Effector CD8-positive, alpha-beta T cell (primary cell): ENCODE data around the gene CSNK2B.
"Not testable (repeated sequence)": the region's sequence is repeated elsewhere in the genome, so short reads cannot be mapped to it uniquely, and the experiment has no call there.

Source experiments
- DNase-seq: peaks from one replicate; lab custom pipeline; 2025; lab: John Stamatoyannopoulos, UW

CSNK2B gene

GRCh38 chr6:31687860-31688693, 22.2 kb downstream of the CSNK2B start:
- no peak for DNase-seq

- no peak for DNase-seq
Measured at GRCh38 chr6:31689249-31690110, 23.6 kb downstream of the CSNK2B start.

GRCh38 chr6:31690231-31691077, 24.6 kb downstream of the CSNK2B start:
- no peak for DNase-seq

- no peak for DNase-seq
Measured at GRCh38 chr6:31691078-31691463, 25.2 kb downstream of the CSNK2B start.

GRCh38 chr6:31691564-31692108, 25.8 kb downstream of the CSNK2B start:
- DNase-seq = no peak

GRCh38 chr6:31692353-31692752, 26.5 kb downstream of the CSNK2B start:
- no peak for DNase-seq

- no peak for DNase-seq
Measured at GRCh38 chr6:31692886-31693285, 27.0 kb downstream of the CSNK2B start.

- no peak for DNase-seq
Measured at GRCh38 chr6:31693535-31693934, 27.7 kb downstream of the CSNK2B start.

- no peak for DNase-seq
Measured at GRCh38 chr6:31697555-31697954, 31.7 kb downstream of the CSNK2B start.

GRCh38 chr6:31700740-31701401, 35.0 kb downstream of the CSNK2B start:
- no peak for DNase-seq

GRCh38 chr6:31701666-31702404, 36.0 kb downstream of the CSNK2B start:
- DNase-seq = no peak

- no peak for DNase-seq
Measured at GRCh38 chr6:31702405-31702818, 36.5 kb downstream of the CSNK2B start.

- peak; percentile 91 for DNase-seq
Measured at GRCh38 chr6:31702819-31703716, 37.2 kb downstream of the CSNK2B start, which contains the start of gene ABHD16A. TSS of gene ABHD16A (minus strand) at chr6:31703324. CDS start at chr6:31703281, 43 bp downstream.

- no peak for DNase-seq
Measured at GRCh38 chr6:31705931-31706330, 40.1 kb downstream of the CSNK2B start.

- DNase-seq = no peak
Measured at GRCh38 chr6:31706599-31706998, 40.7 kb downstream of the CSNK2B start, which contains the start of gene LY6G6F. TSS of gene LY6G6F (plus strand) at chr6:31706866. CDS start at chr6:31706907, 41 bp downstream.

GRCh38 chr6:31707701-31708100, 41.8 kb downstream of the CSNK2B start:
- DNase-seq = no peak

- DNase-seq = no peak
Measured at GRCh38 chr6:31708224-31708623, 42.3 kb downstream of the CSNK2B start.

GRCh38 chr6:31709157-31709556, 43.3 kb downstream of the CSNK2B start:
- DNase-seq = not testable (repeated sequence)
